ENCODE results near the gene GGA2. TPM values are rescaled to one million over a fixed set of nuclear protein-coding genes. Genes with fewer than 3 reads are reported as not detected.

Gene GGA2
- total RNA-seq, 4 donors from 2014 or later: 32.4 to 57.6 (median 49.6) TPM

- TF ChIP-seq CTCF (IDR thresholded peaks at IDR 0.05; ENCODE audit: low read depth): no peak
Observed at GRCh38 chr16:23478566-23478965, 31.7 kb downstream of the GGA2 start.

- TF ChIP-seq CTCF (IDR thresholded peaks at IDR 0.05; ENCODE audit: low read depth): no peak
Observed at GRCh38 chr16:23476289-23476688, 34.0 kb downstream of the GGA2 start.

- TF ChIP-seq CTCF (IDR thresholded peaks at IDR 0.05; ENCODE audit: low read depth): no peak
Observed at GRCh38 chr16:23469814-23470213, 40.5 kb downstream of the GGA2 start.

GRCh38 chr16:23466162-23466885 lies 44.0 kb downstream of the GGA2 start:
- no peak for TF ChIP-seq CTCF (IDR thresholded peaks at IDR 0.05; ENCODE audit: low read depth)

- TF ChIP-seq CTCF (IDR thresholded peaks at IDR 0.05; ENCODE audit: low read depth): no peak
Observed at GRCh38 chr16:23465179-23465578, 45.1 kb downstream of the GGA2 start.

GRCh38 chr16:23464196-23464595 lies 46.1 kb downstream of the GGA2 start:
- no peak for TF ChIP-seq CTCF (IDR thresholded peaks at IDR 0.05; ENCODE audit: low read depth)

- TF ChIP-seq CTCF (IDR thresholded peaks at IDR 0.05; ENCODE audit: low read depth): no peak
Observed at GRCh38 chr16:23453338-23454052, 56.8 kb downstream of the GGA2 start.

Measured in subcutaneous adipose tissue (tissue), 4 donors.